Urothelium cell line (cell line): ENCODE results near the gene RBM20.
"Not testable (repeated sequence)": the region's sequence is repeated elsewhere in the genome, so short reads cannot be mapped to it uniquely, and the experiment has no call there.

Experiments used
- DNase-seq: peaks from one replicate; pipeline ENCODE4 v3.0.0; 2011; ENCODE audit warnings: low spot score, mixed read lengths
- FAIRE-seq: peaks from 2 replicates; lab custom pipeline; 2011; peaks lifted over from hg19 to GRCh38; lab: Jason Lieb, UNC

The RBM20 gene

DNA sequence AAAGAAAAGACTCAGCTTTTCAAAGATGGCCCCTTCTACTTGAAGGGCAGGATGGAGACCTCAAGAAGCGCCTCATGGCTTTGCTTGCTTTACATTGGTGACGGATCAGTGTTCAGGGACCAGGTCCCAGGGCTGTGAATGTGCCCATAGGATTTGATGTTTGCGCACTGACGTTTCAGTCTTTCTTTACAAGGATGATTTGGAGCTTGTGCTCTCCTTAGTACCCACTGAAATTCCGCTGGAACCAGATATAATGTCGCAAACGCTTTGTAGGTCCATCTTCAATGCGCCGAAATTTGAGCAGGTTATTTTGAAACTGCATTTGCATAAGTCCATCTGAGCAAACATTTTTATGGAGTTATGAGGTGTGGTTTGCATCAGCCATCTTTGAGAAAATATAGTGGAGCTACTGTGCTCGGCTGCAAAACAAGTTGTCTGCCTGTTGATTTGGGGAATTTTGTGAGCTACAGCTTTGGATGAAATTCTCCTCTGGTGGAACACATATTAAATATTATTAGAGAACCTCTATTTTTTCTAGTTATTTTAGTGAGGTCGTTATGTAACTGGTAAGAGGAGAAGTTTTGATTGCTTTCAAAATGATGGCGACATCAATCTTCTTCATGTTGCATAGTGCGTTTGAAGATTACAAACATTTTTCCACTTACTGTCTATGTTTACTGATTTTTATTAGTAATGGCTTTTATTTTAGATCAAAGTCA lies 2.4 kb downstream of the RBM20 start:
- DNase-seq = no peak
- no peak for FAIRE-seq

DNA sequence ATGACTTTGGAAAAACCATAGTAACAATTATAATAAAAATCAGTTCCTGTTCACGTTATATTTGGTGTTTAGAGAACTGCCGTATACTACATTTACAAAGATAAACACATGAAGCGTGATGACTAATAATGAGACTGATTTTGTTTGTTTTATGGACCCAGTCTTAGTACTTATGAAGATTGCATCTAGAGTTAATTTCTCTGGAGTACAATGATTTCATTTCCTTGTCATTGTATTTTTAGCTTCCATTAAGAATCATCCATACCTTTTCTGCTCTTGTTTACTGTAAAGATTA lies 2.9 kb downstream of the RBM20 start:
- DNase-seq (no peak), FAIRE-seq (no peak)

DNA sequence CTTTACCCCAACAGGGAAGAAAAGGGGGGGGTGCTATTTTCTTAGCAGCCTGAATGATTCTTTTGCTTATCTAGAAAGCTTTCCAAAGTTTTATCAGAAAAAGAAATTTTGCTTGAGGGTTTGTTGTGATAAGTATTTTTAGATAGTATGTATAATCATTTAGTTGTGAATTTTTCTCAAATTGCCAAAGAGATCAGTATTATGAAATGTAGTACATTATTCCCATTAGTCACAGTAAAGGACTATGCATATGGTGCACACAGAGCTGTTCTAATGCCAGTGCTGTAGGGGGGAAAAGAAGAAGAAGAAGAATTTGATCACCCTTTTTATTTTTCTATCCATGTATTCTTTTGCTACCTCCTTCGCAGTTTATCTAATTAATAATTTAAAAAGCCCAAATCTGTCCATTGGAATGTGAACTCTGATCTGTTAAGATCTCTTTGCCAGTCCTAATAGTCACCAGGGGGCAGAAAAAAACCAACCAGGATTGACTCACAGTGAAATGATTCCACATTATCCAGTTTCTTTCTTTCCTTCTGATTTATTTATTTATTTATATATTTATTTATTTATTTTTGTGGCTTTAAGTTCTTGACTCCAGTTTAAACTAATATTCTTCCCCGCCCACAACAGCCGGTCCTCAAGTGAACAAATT lies 4.7 kb downstream of the RBM20 start:
- FAIRE-seq (no peak), DNase-seq (no peak)

DNA sequence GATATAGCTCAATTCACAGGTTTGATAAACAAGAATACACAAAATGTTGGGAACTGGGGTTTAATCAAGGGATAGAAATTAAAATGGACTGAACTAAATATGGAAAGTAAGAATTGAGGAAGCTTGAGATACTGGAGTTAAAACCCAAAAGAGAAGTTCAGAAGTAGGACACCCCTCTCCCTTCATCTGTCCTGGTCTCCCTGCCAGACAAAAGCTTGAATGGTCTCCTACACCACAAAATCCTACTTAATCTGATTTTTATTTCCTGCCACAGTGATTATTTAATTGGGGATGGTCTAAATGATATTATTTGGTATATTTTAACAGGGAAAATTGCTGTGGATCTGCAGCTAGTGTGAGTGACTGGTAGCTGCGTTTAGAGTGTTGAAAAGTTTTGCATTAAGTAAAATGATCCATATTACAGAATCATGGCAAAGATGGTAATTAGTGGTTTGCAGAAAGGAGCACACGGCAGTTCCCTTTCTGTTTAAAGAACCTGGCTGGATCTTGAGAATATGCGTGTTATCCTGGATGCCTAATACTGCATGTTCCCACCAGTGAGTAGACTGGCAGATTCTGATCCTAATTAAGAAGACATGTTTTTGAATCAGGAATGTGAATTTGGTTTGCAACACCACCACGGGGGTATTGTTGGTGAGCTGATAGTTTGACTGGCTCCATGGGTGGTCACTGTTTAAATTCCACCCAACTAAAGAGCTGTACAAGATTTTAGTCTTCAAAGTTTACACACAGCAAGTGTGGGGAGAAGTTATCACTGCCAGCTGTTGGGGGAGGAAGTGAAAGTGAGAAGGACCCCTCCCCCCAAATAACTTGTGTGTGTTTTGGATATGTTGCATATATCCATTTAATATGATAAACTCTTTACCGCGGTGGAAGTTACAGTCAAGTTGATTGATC lies 5.5 kb downstream of the RBM20 start:
- FAIRE-seq (no peak), DNase-seq (no peak)

DNA sequence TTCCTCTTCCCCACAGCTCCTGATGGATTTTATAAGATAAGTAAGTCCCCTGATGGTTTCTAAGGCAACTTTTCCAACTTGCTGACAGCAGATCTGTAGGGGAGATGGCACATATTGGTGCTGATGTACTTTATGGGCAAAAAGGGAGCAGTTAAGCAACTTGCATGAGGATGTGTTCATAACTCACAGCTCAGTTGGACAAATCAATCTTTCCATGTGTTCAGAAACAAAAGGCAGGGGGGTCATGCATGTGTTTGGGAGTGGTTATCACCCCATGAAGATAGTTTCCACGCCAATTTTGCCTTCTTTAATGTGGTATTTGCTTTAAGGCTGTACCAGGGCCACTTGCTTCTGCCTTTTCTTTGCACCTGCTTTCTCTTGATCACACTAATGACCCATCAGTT lies 6.1 kb downstream of the RBM20 start:
- FAIRE-seq (no peak), DNase-seq (no peak)

GRCh38 chr10:110651044-110651958 lies 7.2 kb downstream of the RBM20 start:
- peak; percentile 37 for FAIRE-seq
- DNase-seq = peak; percentile 70

GRCh38 chr10:110652475-110653118 lies 8.5 kb downstream of the RBM20 start:
- no peak for FAIRE-seq
- no peak for DNase-seq

DNA sequence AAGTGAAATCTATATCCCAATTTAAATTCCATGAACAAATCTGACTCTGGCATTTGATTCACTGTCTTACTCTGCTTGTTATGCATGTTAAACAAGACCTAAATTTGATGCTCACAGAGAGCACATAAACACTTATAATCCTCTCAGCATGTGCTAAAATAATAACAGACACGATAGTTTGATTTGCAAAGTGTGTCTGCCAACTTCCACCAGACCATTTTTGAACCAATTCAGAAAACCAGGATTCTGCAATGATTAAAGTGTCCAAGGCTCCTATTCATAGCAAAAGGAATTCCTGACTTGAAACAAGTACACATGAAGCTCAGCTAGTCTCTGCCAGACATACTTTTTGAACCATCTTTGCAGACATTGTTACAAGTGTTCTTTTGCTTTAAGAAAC lies 11.2 kb downstream of the RBM20 start:
- no peak for FAIRE-seq
- DNase-seq = no peak

DNA sequence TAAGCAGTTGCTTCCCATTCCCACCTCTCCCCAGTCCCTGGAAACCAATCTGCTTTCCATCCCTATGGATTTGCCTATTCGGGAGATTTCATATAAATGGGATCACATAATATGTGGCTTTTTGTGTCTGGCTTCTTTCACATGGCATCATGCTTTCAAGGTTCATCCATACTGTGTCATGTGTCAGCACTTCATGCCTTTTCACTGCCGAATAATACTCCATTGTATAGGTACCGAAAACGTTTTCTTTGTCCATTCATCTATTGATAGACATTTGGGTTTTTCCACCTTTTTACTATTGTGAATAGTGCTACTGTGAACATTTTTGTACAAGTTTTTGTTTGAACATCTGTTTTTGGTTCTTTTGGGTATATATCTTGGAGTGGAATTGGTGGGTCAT lies 12.5 kb downstream of the RBM20 start:
- DNase-seq = no peak
- no peak for FAIRE-seq

DNA sequence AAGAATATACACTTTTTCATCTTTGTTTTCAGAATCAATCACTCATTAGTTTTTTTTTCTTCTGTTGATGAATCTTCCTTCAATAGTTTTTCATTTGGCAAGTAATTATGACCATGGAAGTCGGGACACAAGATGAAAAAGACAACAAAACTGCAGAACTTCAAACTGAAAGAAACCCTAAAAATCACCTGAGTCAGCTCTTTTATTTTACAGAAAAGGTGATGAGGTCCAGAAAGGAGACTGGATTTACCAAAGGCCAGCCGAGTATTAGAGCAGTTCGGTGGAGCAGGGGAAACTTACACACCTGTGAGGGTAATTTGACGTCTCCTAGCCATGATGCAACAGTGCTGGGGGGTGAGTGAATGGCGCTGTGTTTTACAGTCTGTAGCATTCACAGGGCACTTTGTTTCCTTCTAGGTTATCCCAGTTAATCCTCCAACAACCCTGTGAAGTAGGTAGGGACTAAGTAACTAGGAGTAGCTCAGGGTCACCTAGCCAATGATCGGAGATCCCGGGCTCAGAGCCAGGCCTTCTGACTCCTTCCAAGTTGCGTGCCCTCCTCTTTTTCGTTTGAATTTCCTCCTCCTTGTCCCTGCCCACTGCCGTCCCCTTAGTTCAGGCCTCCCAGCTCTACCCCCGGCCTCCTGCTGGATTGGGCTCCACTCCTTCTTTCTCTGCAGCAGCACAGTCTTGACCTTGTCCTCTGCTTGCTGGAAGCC lies 14.0 kb downstream of the RBM20 start:
- FAIRE-seq (no peak), DNase-seq (no peak)

GRCh38 chr10:110659558-110659957 lies 15.4 kb downstream of the RBM20 start:
- DNase-seq (no peak), FAIRE-seq (no peak)

DNA sequence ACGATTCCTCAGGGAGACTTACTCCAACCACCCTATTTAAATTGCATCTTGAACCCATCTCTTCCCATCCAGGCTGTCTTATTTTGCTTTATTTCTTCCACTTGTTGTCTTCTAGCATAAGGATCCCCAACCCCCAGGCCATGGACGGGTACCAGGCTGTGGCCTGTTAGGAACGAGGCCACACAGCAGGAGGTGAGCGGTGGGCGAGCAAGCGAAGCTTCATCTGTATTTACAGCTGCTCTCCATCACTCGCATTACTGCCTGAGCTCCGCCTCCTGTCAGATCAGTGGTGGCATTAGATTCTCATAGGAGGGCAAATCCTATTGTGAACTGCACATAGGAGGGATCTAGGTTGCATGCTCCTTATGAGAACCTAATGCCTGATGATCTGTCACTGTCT lies 16.2 kb downstream of the RBM20 start:
- FAIRE-seq, DNase-seq: not testable (repeated sequence)

DNA sequence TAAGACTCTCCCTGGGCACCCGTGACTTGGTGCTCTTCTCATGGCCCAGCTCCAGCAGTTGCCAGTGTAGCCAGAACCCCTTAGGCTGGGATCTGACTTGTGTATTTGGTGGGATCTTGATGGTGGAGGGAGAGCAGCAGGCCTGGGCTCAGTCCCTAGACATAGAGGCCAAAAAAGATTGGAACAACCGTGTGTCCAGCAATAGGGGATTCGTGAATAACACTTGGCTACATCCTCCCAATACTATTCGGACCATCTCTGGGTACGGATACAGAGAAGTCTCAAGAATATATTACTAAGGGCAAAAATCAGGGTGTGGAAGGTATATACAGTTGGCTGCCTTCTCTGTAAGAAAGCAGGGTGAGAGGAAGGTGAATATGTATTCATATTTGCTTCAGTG lies 17.2 kb downstream of the RBM20 start:
- DNase-seq = no peak
- no peak for FAIRE-seq

- FAIRE-seq (peak; percentile 59), DNase-seq (peak; percentile 51)
These were observed 20.6 kb downstream of the RBM20 start for GRCh38 chr10:110664483-110665420.

DNA sequence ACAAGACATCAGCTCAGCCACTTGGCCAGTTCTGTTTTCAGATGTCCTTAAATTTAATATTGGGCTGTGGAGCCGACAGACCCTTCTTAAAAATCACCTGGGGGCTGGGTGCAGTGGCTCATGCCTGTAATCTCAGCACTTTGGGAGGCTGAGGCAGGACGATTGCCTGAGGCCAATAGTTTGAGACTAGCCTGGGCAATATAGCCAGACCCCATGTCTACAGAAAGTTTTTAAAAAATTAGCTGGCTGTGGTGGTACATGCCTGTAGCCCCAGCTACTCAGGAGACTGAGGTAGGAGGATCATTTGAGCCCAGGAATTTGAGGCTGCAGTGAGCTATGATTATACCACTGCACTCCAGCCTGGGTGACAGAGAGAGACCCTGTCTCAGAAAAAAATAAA lies 22.1 kb downstream of the RBM20 start:
- FAIRE-seq, DNase-seq: not testable (repeated sequence)

- FAIRE-seq (no peak), DNase-seq (no peak)
These were observed 22.5 kb downstream of the RBM20 start for GRCh38 chr10:110666673-110667072.

- DNase-seq = no peak
- no peak for FAIRE-seq
These were observed 23.6 kb downstream of the RBM20 start for GRCh38 chr10:110667620-110668343.

- FAIRE-seq (no peak), DNase-seq (no peak)
These were observed 24.3 kb downstream of the RBM20 start for GRCh38 chr10:110668443-110668842.
